Astrocyte (in vitro differentiated cells and primary cell): ENCODE results near the gene SLC35G6.
"Not testable (repeated sequence)": the region's sequence is repeated elsewhere in the genome, so short reads cannot be mapped to it uniquely, and the experiment has no call there.

Source experiments
- CTCF ChIP-seq: IDR thresholded peaks from 2 replicates; pipeline ENCODE4 v1.5.1; 2011; ENCODE audit warnings: low read depth, mild to moderate bottlenecking, inconsistent platforms, low read length, moderate library complexity; ENCODE audit not compliant: insufficient read depth
- EZH2 ChIP-seq: IDR thresholded peaks from 2 replicates; pipeline ENCODE4 v1.6.1; 2012; ENCODE audit warnings: mild to moderate bottlenecking, low read length, inconsistent platforms; ENCODE audit not compliant: insufficient read depth

- TF ChIP-seq CTCF, EZH2: not testable (repeated sequence)
These were observed 846 bp downstream of the SLC35G6 start for GRCh38 chr17:7481842-7482741.
